Loucy (cell line): ENCODE results near the gene RNF166.

Experiments
- EZH2phosphoT487 ChIP-seq: fragments of 200-600 bp; IDR thresholded peaks from 2 replicates; pipeline ENCODE4 v1.6.1; 2018; ENCODE audit warnings: antibody characterized with exemption, mild to moderate bottlenecking, moderate library complexity, borderline replicate concordance
- TF ChIP-seq, protein P1 (sequence below): fragments of 200-600 bp; sonication (generic); conservative IDR thresholded peaks from 2 replicates; pipeline ENCODE4 v1.5.1; 2014; ENCODE audit warnings: mild to moderate bottlenecking, antibody characterized with exemption, low read length

DNA sequence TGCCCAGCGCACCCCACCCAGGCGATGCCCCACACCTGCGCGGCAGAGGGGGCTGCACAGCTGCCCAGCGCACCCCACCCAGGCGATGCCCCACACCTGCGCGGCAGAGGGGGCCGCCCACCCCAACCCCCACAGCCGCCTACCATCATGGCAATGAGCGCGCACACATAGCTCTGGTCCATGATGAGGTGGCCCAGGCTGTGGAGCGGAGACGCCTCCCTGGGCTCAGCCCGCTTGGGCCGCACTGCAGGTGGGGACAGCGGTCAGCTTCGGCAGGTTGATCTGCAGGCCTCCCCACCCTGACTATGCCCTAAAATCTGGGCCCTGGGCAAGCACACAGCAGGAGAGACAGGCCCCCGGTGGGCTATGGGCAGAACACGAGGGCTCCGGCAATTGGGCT is 30.3 kb upstream of the RNF166 start:
- TF ChIP-seq EZH2phosphoT487 = no peak
- TF ChIP-seq, protein P1, sequence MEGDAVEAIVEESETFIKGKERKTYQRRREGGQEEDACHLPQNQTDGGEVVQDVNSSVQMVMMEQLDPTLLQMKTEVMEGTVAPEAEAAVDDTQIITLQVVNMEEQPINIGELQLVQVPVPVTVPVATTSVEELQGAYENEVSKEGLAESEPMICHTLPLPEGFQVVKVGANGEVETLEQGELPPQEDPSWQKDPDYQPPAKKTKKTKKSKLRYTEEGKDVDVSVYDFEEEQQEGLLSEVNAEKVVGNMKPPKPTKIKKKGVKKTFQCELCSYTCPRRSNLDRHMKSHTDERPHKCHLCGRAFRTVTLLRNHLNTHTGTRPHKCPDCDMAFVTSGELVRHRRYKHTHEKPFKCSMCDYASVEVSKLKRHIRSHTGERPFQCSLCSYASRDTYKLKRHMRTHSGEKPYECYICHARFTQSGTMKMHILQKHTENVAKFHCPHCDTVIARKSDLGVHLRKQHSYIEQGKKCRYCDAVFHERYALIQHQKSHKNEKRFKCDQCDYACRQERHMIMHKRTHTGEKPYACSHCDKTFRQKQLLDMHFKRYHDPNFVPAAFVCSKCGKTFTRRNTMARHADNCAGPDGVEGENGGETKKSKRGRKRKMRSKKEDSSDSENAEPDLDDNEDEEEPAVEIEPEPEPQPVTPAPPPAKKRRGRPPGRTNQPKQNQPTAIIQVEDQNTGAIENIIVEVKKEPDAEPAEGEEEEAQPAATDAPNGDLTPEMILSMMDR = no peak
